Measurements from ENCODE around the gene TTLL7.
"Not testable (repeated sequence)": the region's sequence is repeated elsewhere in the genome, so short reads cannot be mapped to it uniquely, and the experiment has no call there.

Gene TTLL7

GRCh38 chr1:83958704-83959103, 40.2 kb downstream of the TTLL7 start:
- no peak for DNase-seq
- intact Hi-C loops (cut with DNase I), result no loop called here

- no peak for DNase-seq
- intact Hi-C loops (cut with DNase I), result no loop called here
These were observed 44.6 kb downstream of the TTLL7 start for GRCh38 chr1:83954166-83954823.

GRCh38 chr1:83950106-83950661, 48.7 kb downstream of the TTLL7 start:
- intact Hi-C loops (cut with DNase I), result no loop called here

GRCh38 chr1:83942914-83943313, 56.0 kb downstream of the TTLL7 start:
- intact Hi-C loops (cut with DNase I), result no loop called here

More at GRCh38 chr1:83950106-83950661, 48.7 kb downstream of the TTLL7 start:
- no peak for DNase-seq

GRCh38 chr1:83934550-83934949, 64.4 kb downstream of the TTLL7 start:
- intact Hi-C loops (cut with DNase I), result loop anchor here (5.0 to 10.0 kb wide), 3 partner anchors 60 to 820 kb away; partner anchors contain the start of gene TTLL7

More at GRCh38 chr1:83942914-83943313, 56.0 kb downstream of the TTLL7 start:
- no peak for DNase-seq

GRCh38 chr1:83932693-83933092, 66.2 kb downstream of the TTLL7 start:
- DNase-seq, result no peak
- intact Hi-C loops (cut with DNase I), result loop anchor here (5.0 to 10.0 kb wide), 3 partner anchors 62 to 822 kb away; partner anchors contain the start of gene TTLL7

More at GRCh38 chr1:83934550-83934949, 64.4 kb downstream of the TTLL7 start:
- no peak for DNase-seq

GRCh38 chr1:83932281-83932680, 66.7 kb downstream of the TTLL7 start:
- intact Hi-C loops (cut with DNase I), result loop anchor here (5.0 to 10.0 kb wide), 3 partner anchors 63 to 823 kb away; partner anchors contain the start of gene TTLL7
- no peak for DNase-seq

- peak in 12 of 42 donors; percentile 29 to 78 (median 51) for DNase-seq
- intact Hi-C loops (cut with DNase I), result loop anchor here (5.0 to 10.0 kb wide), 3 partner anchors 63 to 823 kb away; partner anchors contain the start of gene TTLL7
These were observed 67.2 kb downstream of the TTLL7 start for GRCh38 chr1:83931658-83932253.

- intact Hi-C loops (cut with DNase I), result no loop called here
- no peak for DNase-seq
These were observed 69.7 kb downstream of the TTLL7 start for GRCh38 chr1:83929184-83929583.

GRCh38 chr1:83928396-83928795, 70.5 kb downstream of the TTLL7 start:
- intact Hi-C loops (cut with DNase I), result no loop called here
- DNase-seq, result no peak

- intact Hi-C loops (cut with DNase I), result no loop called here
- no peak for DNase-seq
These were observed 71.2 kb downstream of the TTLL7 start for GRCh38 chr1:83927701-83928100.

- intact Hi-C loops (cut with DNase I), result no loop called here
- DNase-seq, result no peak
These were observed 71.9 kb downstream of the TTLL7 start for GRCh38 chr1:83927061-83927460.

- intact Hi-C loops (cut with DNase I), result no loop called here
- DNase-seq, result no peak
These were observed 75.4 kb downstream of the TTLL7 start for GRCh38 chr1:83923553-83923952.

GRCh38 chr1:83922431-83922830, 76.5 kb downstream of the TTLL7 start:
- no peak for DNase-seq
- intact Hi-C loops (cut with DNase I), result no loop called here

- intact Hi-C loops (cut with DNase I), result no loop called here
These were observed 78.6 kb downstream of the TTLL7 start for GRCh38 chr1:83920320-83920719.

GRCh38 chr1:83919872-83920271, 79.1 kb downstream of the TTLL7 start:
- intact Hi-C loops (cut with DNase I), result no loop called here
- no peak for DNase-seq

More at GRCh38 chr1:83920320-83920719, 78.6 kb downstream of the TTLL7 start:
- no peak for DNase-seq

- no peak for DNase-seq
- intact Hi-C loops (cut with DNase I), result no loop called here
These were observed 80.1 kb downstream of the TTLL7 start for GRCh38 chr1:83918688-83919285.

GRCh38 chr1:83917959-83918358, 81.0 kb downstream of the TTLL7 start:
- intact Hi-C loops (cut with DNase I), result no loop called here
- no peak for DNase-seq

- intact Hi-C loops (cut with DNase I); DNase-seq: not testable (repeated sequence)
These were observed 82.8 kb downstream of the TTLL7 start for GRCh38 chr1:83916094-83916493.

- no peak for DNase-seq
These were observed 86.1 kb downstream of the TTLL7 start for GRCh38 chr1:83912876-83913275.

More at GRCh38 chr1:83912876-83913275, 86.1 kb downstream of the TTLL7 start:
- intact Hi-C loops (cut with DNase I), result no loop called here

All from head of caudate nucleus (tissue), 42 donors.